Stimulated activated CD4-positive, alpha-beta T cell treated with anti-CD3 and anti-CD28 coated beads, Interleukin-2, amount 100 ng/mL, for 24 hours (primary cell): ENCODE measurements around the gene HSD11B1.
A peak's percentile ranks its signal among the peaks of the same experiment; 100 is the strongest.

Source experiments
- DNase-seq, 2 donors: peaks; one replicate each; pipeline ENCODE4 v3.0.0-alpha.2; 2020

HSD11B1 gene

DNA sequence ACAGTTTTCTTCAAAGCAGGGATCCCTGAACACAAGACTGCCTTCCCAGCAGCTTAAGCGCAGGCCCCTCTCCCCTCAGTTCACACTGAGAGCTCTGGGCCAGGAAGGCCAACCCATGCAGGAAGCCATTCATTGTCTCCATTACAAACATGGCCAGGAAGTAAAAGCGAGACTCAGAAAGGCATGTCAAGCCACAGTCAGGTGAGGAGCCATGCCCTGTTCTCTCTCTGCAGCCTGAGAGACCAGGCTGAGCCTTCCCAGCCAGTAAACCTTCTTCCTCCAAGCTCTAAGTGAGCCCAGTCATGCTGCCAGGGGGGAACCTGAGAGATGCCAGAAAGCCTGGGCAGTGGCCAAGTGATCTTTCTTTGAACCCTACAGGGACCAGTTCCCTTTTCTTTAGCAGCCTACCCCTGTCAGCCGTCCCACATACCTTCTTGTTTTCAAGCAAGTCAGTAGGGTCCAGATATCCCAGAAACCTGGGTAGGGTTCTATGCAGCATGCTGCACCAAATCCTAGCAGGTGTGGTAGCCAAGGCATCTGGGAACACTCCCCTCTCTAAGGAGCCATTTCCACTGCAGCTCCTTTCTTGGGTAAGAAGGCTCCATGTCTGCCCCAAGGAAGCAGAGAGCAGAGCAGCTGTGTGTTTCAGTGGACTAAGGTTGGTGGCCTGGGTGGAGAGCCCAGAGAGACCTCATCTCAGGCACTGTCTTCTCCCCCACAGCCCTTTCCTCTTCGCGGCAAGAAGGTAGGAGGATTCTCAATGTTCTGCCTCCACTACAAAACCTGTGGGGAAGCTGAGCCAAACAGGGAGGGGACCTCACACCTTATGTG, 52.2 kb downstream of the HSD11B1 start:
- peak; percentile 40 to 44 for DNase-seq

DNA sequence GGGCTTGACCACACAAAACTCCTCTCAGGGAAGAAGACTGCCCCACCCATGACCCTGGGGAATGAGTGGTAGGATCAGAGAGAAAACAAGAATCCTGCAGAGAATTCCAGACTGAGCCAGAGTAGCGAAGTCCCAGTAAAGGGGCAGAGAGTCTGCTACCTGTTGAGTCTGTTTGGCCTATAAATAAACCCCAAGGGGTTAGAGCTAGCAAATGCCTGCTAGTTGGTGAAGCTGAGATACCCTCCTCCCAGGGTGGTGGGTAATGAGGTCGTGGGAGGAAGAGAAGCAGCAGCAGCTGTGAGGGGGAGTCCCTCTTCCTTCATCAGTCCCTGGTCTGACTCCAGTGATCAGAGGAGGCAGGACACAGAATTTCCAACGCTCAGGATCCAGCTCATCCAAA, 53.8 kb downstream of the HSD11B1 start:
- no peak for DNase-seq

DNA sequence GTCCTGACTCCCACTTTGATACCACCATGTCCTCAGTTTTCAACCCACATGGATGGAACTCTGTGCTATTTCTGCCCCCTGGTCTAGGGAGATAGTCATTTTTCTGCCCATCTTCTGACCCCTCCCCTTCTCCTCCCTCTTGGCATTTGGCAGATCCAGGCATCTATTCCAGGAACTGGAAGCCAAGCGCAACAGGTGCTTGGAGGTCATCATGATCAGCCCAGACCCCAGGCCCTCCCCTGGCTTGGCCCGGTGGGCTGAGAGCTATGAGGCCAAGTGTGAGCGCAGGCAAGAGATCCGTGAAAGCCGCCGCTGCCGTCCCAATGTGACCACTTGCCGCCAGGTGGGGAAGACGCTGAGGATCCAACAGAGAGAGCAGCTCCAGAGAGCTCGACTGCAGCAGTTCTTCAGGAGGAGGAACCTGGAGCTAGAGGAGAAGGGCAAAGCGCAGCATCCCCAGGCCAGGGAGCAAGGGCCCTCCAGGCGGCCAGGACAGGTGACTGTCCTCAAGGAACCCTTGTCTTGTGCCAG, 55.2 kb downstream of the HSD11B1 start:
- no peak for DNase-seq

DNA sequence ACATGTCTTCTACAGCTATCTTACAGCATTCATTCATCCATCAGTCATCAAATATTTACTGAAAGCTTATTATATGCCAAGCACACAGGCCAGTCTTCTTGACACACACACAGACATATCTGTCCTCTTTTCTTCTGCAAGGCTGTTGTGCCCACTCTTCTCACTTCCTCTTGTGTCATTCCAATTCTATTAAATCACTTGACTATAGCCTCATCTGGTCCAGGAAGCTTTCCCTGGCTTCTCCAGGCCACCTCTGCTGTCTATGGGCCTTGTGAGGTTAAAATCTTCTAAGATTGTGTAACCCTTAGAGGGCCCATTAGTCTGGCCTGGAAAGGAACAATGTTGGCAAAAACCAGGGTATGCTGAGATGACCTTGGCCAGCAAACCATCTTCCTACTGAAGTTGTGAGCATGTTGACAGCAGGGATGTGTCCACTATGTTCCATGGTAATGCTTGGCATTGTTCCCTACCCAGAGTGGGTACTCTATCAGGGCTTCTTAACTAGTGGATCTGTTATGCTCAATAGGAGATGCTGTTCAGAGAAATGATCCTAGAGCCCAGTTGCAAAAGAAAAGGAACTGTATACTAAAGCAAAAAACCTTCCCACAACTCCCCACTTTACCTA, 56.5 kb downstream of the HSD11B1 start:
- no peak for DNase-seq

DNA sequence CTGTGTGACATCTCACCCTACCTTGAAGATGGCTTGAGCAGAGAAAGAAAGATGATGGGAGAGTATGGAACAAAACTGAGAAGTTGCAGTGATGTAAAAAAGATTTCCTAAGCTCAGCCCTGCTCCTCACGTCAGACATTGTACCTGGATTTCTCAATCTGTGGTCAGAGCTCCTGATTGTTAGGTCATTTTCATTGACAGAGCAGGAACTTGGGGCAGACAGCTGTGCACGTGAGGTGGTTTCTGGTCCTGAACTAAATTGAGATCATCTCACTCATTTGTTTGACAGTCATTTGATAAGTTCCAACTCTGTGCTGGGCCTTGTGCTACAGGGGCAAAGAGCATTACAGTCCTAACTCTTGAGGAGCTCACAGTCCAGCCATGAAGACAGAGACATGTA, 61.4 kb downstream of the HSD11B1 start:
- no peak for DNase-seq

DNA sequence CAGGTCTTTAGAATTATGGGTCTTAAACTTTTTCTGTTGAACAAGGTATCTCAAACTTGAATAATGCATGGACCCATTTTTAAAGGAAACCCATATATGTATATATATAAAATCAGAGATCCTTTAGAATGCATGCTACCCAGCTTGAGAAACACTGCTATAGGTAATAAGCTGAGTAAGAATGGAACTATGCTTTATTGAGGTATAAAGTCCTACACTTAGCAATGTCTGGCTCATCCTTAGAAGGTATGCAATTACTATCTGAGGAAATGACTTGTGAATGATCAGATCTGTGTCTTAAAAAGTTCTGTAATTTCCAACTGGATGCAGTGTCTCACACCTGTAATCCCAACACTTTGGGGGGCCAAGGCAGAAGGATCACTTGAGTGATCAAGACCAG, 62.5 kb downstream of the HSD11B1 start:
- no peak for DNase-seq

DNA sequence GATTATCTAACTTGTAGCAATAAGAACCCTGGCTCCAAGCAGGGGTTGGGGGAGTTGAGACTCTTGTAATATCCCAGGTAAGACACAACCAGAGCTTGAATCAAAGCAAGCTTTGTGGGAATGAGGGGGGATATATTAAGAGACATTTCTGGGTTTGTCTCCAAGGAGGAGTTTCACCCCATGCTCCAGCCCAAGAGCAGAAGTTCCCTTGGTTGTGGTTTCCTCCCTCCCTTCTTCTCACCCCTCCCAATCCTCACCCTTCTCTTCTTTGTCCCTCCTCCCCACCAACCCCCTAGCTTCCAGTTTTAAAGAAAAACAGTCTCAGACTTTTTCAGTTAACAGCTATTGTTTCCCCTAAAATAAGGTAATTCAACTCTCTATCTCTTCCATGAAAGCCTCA, 63.1 kb downstream of the HSD11B1 start:
- no peak for DNase-seq

DNA sequence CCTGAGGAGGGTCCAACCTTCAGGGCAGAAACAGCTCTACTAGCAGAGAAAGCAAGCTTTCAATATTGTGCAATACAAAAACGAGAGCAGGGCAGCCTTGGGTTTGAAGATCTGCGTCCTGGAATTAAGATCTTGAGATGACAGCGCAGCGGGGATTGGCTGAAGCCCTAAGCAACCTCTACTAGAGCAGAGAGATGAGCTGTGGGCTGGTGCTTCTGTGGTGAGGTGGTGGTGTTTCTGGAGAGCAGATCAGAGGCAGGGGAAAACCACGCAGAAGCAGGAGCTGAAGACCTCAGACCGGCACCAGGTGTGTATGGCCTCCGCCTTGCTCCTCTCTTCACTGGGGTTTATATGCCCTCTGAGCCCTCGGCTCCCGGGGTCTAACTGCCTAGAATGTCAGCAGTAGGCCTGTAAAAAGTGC, 63.7 kb downstream of the HSD11B1 start:
- DNase-seq = peak; percentile 81 to 83

DNA sequence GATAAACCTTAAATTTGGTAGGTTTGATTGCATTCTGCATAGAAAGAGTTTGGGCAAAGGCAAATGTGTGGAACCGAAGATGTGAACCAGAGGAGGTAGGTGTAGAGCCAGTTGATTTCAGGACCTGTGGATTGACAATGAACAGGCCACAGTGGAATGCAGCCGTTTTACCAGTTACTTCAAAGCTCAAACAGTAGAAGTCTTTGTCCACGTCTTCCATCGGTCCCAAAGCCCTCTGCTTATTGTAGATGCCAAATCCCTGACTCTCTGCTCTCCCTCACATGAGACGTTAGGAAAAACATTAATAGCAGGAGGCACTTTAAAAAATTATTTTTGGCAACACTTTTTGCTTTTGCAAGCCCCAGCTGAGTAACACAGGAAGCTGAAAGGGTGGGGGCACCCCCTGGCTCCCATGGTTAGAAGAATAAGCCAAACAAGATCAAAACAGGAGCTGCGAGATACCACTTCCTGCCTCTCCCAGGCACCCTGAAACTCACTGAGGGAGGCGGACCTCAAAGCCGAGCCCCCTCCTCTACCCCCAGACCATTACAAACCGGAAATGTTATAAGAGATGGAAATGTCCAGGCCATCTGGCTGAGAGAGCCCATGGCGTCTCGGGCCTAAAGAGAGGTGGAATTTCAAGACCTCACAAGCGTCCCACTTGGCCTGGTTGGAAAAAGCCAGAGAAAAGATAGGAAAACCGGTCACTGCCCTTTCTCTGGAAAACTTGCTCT, 64.7 kb downstream of the HSD11B1 start:
- peak; percentile 77 to 81 for DNase-seq

DNA sequence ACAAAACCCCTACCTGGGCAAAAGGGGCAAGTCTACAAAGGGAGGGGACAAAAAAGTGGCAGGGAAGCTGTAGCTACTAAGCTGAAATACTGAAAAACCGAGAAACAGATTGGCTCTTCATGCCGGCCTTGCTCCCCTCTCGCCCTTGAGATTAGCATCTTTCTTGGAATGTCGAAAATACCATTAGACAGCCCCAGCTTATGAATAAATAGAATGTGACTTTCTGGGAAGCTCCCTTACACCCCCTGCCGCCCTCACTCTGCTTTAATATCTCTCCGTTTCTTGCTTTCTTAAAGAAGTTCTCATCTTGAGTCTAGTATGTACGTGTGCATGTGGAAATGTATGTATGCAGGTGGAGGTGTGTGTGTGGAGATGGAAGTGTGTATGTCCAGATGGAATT, 65.3 kb downstream of the HSD11B1 start:
- DNase-seq = no peak

DNA sequence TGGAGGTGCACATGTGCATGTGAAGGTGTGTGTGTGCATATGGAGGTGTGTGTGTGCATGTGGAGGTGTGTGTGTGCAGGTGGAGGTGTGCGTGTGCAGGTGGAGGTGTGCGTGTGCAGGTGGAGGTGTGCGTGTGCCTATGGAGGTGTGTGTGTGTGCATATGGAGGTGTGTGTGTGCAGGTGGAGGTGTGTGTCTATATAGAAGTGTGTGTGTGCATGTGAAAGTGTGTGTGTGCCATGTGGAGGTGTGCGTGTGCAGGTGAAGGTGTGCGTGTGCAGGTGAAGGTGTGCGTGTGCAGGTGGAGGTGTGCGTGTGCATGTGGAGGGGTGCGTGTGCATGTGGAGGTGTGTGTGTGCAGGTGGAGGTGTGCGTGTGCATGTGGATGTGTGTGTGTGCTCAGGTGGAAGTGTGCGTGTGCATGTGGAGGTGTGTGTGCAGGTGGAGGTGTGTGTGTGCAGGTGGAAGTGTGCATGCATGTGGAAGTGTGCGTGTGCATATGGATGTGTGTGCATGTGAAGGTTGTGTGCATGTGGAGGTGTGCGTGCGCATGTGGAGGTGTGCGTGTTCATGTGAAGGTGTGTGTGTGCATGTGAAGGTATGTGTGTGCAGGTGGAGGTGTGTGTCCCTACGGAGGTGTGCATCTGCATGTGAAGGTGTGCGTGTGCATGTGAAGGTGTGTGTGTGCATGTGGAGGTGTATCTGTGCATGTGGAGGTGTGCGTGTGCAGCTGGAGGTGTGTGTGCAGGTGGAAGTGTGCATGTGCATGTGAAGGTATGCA, 66.2 kb downstream of the HSD11B1 start:
- DNase-seq = no peak

DNA sequence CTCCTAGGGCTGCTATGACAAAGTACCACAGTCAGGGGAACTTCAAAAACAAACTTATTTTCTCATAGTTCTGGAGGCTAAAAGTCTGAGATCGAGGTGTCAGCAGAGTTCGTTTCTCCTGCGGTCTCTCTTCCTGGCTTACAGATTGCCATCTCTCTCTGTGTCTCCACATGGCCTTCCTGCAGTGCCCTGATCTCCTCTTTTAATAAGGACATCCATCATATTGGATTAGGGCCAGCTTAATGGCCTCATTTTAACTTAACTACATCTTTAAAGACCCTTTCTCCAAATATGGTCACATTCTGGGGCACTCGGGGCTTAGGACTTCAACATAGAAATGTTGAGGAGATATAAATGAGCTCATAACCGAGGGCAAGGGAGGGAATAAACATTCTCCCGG, 67.5 kb downstream of the HSD11B1 start:
- DNase-seq = no peak

DNA sequence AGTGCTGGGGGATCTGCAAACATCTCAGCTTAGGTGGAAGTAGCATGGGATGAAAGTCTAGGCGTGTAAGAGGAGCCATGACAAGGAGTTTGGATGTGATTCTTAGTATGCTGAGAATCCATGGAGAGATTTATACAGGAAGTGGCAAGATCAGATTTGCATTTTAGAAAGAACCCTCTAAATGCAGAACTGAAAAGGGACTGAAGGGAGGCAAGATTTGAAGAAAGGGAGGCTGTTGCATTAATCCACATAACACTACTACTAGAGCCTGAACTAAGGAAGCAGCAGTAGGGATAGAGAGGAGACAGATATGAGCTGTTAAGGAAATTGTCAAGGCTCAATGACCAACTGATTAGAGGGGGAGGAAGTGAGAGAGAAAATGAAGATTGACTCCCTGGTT, 69.9 kb downstream of the HSD11B1 start:
- no peak for DNase-seq

DNA sequence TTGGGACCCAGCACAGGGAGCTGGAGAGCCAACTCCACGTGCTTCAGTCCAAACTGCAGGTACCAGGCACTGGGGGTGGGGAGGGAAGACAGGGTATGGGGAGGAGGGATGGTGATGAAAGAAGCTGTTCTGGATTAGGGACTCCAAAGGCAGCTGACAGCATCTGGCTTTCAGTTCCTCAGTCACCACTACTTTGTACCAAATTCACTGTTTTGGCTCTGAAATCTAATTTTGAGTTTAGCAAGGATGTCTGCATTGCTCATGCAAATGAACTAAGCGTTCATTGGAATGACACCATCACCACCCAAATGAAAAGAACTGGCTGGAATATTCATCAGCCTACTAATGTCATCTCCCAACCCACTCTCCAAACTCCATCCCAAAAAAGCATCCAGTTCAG, 71.0 kb downstream of the HSD11B1 start:
- no peak for DNase-seq

DNA sequence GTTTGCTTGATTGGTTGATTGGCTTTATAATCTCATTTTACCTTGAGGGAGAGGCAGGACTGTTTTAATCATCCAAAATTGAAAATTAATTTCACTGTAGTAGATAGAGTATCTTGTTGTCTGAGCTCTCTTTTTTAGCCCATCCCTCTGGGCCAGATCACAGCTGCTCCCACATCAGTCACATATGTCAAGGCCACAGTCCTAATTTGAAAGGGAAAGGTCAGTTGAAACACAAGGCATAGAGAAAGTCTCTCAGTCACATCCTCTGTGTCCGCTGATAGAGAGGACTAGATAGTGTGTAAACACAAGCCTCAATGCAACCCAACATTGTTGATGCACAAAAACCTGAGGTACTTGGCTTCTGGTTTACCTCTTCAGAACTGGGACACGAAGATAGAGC, 72.9 kb downstream of the HSD11B1 start:
- no peak for DNase-seq

DNA sequence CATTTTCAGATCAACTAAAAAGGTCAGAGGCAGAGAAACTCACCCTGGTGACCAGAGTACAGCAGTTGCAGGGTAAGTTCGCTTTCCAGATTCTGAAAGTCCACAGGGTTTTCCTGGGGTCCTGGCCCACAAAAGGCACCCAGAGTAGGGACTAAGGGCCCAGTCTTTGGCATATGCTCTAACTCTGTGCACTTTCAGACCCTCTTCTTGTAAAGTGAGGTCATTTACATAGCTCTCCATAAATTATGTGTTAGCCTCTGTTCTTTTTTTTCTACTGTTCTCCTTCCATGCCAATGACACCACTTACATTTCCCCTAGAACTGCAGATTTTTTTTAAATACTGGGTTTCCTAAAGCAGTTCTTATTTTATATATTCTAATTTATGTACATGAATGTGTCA, 73.5 kb downstream of the HSD11B1 start:
- DNase-seq = no peak

DNA sequence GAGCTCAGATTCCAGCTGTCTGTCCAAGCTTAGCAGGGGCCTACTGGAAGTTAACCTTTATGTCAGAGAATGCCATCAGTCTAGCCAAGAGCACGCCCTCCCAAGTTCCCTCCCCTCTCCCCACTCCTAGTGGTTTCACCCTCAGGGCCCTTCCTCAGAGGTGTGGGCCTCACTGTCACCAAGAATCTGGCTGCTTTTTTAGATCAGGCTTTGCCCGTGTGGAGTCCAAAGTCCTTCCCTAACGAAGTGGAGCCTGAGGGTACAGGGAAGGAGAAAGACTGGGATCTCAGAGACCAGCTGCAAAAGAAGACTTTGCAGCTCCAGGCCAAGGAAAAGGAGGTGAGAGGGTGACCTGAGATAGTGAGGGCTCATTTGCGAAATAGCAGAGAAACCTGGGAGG, 75.6 kb downstream of the HSD11B1 start:
- no peak for DNase-seq

DNA sequence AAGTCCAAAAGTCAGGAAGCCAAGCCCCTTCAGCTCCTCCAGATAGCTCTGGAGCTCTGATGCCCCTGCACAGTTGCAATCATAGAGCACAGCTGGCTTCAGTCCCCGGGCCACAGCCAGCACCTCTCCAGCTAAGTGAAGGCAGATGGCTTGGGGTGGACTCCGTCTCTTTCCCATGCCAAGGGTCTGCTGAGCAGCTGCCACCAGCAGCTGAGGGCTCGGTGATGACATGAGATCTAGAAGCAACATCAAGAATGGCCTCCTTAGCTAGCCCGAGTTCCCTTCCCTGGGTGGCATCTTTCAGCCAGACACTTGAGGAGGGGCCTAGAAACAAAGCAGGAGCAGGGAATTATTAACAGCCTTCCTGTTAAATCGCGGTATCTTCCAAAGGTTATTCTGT, 78.7 kb downstream of the HSD11B1 start:
- no peak for DNase-seq
